HG02798 (cell line): Measurements from ENCODE around the gene TBC1D4.
"Not testable (repeated sequence)": the region's sequence is repeated elsewhere in the genome, so short reads cannot be mapped to it uniquely, and the experiment has no call there.

Experiments
- ATAC-seq: cut with Tn5 transposase; IDR thresholded peaks from one replicate; pipeline ENCODE4 v1.9.1; 2021; ENCODE audit warnings: mild to moderate bottlenecking; ENCODE audit not compliant: unreplicated experiment, poor library complexity

The TBC1D4 gene

DNA sequence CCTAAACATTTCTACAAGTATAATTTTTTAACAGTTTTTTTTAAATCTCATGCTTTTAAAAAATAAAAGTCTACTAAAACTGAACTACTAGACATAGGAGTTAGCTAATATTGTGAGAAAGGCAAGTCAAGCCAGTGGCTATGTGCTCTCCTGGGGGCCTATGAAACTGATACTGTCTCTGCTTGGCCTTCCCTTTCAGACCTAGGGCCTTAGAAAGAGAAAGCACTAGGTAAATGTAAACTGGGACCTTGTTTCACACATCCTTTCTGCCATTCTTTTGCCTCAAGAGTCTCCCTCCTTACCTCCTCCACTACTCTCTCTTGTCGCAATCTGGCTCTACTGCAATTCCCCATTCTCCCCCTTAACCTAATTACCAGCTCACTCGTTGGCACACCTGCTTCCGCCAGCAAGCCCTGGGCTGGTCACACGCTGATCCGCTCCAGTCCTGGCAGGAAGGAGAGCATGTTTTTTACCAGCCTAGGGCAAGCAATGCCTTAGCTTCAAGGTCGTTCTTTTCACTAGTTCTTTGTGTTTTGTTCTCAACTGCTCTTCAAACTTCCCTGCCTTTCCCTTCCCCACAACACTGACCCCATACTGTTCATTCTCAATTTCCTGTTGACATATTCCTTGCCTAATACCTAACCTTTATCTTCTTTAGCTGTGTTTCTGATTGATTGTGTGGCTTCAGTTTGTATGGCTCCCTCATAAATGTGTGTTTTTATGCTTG, 23.1 kb downstream of the TBC1D4 start:
- ATAC-seq: peak; percentile 99

DNA sequence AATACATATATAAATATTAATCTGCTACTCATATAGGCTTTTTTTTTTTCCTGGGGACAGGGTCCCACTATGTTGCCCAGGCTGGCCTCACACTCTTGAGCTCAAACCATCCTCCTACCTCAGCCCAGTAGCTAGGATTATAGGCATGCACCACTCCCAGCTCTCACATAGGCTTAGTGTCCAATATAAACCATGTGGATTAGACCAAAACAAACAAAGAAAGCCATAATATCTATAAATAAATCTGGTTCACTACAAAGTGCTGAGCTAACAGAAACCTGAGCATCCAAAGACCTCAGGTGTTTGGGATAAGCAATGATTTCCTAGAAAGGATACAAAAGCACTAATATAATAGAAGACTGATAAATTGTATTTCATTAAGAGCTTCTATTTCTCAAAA, 26.0 kb downstream of the TBC1D4 start:
- no peak for ATAC-seq

DNA sequence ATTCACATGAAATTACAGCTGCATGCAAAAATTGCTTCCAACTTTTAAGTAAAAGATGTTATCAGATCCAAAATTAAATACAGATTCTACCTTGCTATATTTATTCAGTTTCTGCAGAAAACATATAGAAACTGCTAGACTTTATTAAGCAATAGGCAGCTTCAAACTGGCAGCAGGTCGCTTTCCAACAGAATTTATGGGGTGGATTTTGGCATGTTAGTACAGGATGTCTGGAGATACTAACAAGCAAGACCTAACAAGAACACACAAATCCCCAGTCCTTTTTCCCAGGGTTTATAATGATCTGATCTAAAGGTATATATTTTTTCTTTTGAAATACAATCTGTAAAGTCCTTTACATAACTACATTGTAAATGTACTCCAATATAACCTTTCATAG, 27.5 kb downstream of the TBC1D4 start:
- no peak for ATAC-seq

DNA sequence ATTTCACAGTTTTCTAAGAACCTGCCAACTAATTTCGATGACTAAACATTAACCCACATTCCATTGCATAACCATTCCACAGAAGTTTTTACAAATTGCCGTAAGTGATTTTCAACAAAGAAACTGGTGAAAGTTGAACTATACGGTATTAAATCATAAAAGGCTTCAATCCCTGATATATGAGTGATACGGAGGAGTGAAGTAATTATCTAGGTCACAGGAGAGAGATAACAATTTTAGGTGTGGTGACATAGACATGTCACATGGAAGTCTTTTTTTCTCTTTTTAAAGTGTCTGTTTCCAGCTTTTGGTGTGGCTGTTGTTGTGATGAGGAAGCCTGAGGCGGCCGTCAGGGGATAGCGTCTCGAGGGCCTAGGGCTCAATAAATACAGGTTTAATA, 29.4 kb downstream of the TBC1D4 start:
- no peak for ATAC-seq

DNA sequence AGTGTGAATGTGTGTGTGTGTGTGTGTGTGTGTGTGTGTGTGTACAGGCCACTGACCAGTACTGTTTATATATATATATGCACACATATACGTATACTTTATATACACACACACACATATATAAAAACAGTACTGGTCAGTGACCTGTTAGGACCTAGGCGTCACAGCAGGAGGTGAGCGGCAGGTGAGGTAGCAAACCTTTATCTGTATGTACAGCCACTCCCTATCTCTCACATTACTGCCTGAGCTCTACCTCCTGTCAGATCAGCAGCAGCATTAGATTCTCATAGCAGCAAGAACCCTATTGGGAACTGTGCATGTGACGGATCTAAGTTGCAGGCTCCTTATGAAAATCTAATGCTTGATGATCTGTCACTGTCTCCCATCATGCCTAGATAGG, 34.5 kb downstream of the TBC1D4 start:
- ATAC-seq: no peak

DNA sequence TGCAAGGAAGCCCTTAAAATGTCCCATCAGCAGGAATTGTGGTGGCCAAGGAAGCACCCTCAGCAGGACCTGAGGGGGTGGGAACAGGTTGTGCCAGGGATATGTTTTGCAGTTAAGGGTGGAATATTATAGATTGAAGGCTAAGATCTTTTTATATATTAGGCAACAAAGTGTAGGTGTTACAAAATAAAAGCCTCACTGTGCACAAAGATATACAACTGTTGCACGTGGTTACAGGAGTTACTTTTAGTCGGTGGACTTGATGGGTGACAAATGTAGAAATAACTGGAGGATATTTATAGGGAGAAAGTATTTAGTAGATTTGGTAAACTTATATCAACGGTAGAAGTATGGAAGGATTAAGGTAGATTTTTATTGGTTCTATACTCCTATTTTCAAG, 35.1 kb downstream of the TBC1D4 start:
- ATAC-seq: no peak

DNA sequence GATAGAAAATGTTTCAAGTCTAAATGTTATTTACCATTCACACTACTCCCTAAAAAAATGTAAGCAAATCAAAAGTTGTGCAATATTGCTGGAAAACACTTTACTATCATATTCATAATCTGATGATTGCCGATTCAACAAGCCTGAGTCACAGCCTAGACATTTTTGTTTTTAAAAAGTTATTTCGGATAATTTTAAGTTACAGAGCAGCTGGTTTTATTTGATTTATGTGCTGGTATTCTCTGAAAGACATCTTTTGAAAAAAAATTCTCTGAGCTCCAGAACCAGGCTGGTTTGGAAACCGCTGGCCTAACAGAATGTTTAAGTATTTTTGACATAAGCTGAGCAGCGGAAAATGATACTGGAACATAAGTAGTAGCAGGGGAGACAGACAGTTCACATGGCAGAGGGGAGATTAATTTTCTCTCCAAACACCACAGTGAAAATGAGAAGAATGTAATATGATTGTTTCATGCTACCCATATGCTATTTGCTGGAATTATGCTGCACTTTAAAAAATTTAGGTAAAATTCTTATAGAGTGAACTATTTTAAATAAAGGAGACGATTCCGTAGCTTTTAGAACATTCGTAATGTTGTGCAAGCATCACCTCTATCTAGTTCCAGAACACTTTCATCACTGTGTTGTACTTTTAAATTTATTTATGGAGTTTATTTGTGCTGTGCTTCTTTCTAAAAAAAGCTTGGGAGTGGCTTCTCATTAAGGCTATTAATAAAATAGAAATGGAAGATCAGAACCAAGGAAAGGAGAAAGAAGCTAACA, 36.1 kb downstream of the TBC1D4 start:
- no peak for ATAC-seq

DNA sequence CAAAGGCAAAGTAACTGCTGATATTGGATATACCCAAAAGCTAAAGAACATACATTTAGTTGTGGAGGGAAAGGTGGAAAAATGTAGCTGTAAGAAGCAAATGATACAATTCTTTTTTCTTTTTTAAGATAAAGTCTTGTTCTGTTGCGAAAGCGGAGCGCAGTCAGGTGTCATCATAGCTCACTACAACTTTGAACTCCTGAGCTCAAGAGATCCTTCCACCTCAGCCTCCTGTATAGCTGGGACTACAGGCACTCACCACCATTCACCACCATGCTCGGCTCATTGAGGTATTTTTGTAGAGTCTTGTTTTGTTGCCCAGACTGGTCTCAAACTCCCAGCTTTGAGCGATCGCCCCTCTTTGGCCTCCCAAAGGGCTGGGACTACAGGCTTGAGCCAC, 38.0 kb downstream of the TBC1D4 start:
- no peak for ATAC-seq

DNA sequence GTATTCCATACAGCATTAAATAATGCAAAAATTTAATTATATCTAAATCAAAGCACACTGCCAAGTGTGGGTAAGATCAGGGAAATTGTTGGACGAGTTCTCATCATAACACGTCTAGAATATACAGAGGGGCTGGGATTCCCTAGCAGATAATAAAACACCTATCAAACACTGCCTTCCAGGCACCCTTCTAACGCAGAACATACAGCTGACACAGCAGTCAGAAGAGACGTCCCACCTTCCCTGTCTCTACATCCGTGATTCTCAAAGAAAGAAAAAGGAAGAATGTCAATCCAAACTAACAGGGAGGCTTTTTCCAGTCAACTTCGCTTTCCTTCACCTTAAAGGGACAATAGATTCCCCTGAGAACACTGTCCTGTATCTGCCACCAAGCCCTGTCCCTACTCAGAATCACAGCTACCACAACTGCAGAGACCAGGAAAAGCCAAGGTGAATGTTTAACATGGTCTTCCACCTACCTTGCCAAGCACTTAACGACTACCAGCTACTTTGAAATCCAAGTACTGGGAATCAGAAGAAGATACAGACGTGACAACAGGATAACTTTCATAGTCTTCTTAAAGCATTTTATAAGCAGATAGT, 38.5 kb downstream of the TBC1D4 start:
- no peak for ATAC-seq

DNA sequence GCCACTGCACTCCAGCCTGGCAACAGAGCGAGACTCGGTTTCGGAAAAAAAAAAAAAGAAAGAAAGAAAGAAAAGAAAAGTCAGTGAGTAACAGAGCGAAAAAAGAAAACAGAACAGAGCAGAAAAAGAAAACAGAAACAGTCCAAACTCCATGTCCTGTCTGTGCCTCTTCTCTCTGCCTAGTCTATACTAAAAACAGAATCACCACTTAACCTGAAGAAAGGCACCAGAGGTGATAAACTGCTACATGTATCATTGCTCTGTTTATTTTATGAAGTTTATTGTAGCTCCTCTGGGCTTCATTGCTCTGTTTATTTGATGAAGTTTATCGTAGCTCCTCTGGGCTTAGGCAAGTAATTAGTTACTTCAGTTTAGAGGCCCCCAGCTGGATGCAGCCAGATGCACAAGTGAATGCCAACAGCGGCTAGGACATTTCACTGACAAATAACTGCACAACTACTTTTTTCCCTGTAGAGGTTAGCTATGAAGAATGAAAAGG, 39.2 kb downstream of the TBC1D4 start:
- no peak for ATAC-seq

DNA sequence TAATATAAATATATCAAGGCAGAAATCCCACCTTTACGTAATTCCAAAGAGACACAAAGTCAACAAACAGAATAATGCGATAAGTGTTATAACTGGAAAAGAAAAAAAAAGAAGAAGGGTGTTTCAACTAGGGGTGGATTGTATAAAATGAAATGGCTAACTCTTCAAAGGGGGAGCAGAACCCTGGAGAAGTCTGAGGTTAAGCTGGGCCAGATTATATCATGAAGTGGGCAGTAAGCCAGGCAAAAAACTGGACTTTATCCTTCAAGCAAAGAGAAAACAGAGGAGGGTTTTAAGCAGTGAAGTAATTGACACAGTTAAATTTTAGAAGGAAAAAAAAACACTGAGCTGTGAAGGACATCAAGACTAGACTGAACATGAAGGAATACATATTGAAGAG, 41.9 kb downstream of the TBC1D4 start:
- ATAC-seq: no peak

DNA sequence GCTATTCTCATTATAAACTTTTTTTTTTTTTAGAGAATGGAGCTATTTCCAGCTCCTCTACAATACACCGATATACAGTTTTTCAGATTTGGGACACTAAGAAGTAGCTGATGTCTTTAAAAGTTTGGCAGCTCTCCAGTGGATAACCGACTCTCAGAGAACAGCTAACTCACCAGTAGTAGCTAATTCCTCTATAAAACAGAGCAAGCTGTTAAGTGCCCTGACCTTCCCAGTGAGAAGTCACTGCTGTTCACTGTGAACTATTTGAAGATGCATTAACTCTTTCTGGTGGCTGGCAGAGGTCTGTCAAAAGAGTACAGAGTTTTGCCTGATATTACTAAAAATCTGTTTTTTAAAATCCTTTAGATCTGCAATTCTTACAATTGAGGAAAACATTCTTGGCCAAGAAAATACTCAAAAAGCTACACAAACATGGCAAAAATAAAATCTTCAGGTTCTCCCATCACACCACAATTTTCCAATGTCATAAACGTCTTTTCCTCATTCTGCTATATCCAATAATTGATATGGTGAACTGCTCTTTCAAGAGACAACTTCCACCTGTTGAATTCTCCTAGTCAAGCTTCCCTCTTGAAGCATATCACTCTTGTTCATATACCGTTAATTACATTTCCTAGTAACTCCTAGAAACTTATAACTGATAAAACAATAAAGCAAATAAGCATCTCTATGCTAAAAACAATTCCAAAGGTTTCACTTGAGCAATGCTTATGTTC, 44.2 kb downstream of the TBC1D4 start:
- no peak for ATAC-seq

DNA sequence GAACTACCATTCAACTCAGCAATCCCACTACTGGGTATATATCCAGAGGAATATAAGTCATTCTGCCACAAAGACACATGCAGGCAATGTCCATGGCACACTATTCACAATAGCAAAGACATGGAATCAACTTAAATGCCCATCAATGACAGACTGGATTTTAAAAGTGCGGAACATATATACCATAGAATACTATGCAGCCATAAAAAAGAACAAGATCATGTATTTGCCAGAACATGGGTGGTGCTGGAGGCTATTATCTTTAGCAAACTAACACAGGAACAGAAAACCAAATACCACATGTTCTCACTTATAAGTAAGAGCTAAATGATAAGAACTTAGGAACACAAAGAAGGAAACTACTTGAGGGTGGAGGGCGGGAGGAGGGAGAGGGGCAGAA, 47.8 kb downstream of the TBC1D4 start:
- not testable (repeated sequence) for ATAC-seq

DNA sequence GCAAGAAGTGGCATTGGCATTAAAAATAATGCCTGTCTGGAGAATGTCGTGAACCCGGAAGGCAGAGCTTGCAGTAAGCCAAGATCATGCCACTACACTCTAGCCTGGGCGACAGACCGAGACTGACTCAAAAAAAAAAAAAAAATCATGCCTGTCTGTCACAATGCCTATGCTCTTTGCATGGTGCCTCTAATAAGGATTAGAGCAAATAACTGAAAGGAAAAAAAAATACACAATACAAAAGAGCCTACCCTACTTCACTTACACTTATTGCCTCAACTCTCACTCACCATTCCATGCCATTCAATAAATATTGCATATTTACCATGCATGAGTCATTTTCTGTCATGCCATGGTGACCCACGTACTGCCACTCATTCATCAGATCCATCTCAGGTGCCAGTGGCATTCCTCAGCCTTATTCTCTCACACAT, 49.1 kb downstream of the TBC1D4 start:
- no peak for ATAC-seq

DNA sequence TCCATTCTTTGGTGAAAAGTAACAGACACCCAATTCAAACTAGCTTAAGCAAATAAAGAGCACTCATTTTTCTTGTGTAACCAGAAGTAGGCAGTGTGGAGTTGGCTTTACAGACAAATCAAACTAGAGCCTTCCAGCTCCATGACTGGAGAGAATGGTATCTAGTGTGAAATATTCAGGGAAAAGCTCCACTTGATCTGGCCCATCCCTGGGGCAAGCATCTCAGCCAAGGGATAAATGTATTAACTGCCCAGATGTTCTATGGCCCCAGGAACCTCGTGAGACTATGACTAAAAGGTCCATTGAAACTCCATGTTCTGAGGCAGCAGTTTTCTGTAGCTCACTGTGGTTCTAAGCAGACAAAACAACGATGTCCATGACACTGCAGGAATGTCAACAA, 49.9 kb downstream of the TBC1D4 start:
- no peak for ATAC-seq

DNA sequence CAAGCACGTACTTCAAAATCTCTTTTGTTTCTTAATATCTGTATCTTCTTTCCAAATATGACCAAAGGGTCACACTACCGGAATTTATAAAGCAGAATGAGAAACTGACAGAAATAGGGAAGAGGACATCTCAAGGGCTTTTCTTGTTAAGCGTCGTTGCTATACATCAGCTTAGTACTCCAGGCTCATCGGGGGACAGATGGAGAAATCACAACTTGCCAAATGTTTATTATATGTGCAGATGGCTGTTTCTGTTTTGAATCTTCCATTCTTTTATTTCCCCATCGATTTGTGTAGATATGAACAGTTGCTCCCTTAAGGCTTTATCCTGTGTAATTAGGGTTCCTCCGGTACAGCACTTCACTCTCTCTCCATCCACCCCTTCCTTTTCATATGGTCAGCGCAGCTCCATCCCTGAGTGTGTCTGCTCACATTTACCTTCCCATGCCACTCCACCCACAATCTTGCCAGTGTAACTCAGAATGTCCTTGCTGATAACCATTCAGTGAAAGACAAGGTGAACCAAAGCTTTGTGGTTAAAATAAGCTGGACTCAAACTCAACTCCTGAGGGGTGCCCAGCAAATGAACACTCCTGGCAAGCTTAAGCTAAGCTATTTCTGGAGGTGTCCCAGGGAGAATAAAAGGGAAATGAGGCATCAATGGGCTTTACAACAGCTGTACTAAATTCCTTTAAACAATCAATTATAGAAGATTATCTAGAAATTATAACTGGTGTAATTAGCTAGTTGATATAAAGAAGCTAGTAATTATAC, 51.3 kb downstream of the TBC1D4 start:
- ATAC-seq: no peak

DNA sequence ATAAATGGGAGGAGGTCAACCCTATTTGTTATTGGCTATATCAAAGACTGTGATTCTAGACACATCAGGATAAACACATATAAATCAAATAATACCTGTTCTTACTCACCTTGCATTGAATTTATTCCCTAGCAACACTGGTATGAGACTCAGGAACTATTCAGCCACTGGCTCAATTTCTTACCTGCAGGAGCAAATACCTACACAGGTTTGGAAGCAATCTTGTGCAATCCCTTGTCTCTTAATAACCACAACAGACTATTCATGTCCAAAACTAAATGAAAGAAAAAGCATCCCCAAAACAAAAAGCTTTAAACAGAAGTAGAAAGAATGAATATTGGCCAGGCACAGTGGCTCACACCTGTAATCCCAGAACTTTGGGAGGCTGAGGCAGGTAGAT, 55.5 kb downstream of the TBC1D4 start:
- no peak for ATAC-seq

DNA sequence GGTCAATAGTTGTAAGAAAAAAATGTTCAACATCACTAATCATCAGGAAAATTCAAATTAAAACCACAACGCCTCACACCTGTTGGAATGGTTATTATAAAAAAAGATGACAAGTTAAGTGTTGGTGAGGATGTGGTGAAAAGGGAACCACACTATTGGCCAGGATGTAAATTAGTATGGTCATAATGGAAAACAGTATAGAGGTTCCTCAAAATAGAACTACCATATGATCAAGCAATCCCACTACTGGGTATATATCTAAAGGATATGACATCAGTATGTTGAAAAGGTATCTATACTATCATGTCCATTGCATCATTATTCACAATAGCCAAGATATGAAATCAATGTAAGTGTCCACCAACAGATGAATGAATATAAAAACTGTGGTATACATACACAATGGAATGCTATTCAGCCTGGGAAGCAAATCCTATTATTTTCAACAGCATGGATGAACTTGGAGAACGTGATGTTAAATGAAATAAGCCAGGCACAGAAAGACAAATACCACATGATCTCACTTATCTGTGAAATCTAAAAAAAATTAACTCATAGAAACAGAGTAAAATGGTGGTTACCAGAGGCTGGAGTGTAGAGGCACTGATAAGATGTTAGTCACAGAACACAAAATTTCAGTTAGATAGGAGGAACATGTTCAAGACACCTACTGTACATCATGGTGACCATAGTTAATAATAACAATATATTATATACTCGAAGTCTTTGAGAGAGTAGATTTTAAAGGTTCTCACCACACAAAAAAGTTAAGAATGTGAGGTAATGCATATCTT, 56.6 kb downstream of the TBC1D4 start:
- peak; percentile 57 for ATAC-seq

DNA sequence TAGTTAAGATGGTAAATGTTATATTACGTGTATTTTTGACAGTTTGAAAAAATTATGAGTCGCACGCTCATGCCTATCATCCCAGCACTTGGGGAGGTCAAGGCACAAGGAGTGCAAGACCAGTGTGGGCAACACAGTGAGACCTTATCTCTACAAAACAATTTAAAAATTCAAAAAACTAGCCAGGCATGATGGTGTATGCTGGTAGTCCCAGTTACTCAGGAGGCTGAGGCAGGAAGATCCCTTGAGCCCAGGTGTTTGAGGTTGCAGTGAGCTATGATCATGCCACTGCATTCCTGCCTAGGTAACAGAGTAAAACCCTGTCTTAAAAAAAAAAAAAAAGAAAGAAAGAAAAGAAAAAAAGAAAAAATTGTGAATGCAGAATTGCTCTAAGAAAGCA, 58.0 kb downstream of the TBC1D4 start:
- ATAC-seq: no peak
